SK-N-SH treated with all-trans-retinoic acid at 6 μM for 48 hours (cell line): ENCODE measurements around the gene CCDC3.

Experiments
- ARNTL ChIP-seq: fragments of 450-650 bp; formaldehyde crosslinking; IDR thresholded peaks from 2 replicates; pipeline ENCODE4 v1.5.0; 2020; ENCODE audit warnings: low read depth, mild to moderate bottlenecking, moderate library complexity, borderline replicate concordance
- ISL1 ChIP-seq: fragments of 250-450 bp; sonication (Bioruptor Pico); IDR thresholded peaks from 2 replicates; pipeline ENCODE4 v2.1.2; 2022; ENCODE audit warnings: mild to moderate bottlenecking, moderate library complexity
- PPARA ChIP-seq: fragments of 250-450 bp; sonication (Bioruptor Pico); IDR thresholded peaks from 2 replicates; pipeline ENCODE4 v1.5.0; 2020; ENCODE audit warnings: mild to moderate bottlenecking, borderline replicate concordance
- RARB ChIP-seq: fragments of 250-450 bp; sonication (Bioruptor Pico); IDR thresholded peaks from 2 replicates; pipeline ENCODE4 v1.8.0; 2021; ENCODE audit warnings: mild to moderate bottlenecking, moderate library complexity
- TCF4 ChIP-seq: fragments of 250-450 bp; sonication (Bioruptor Pico); IDR thresholded peaks from 2 replicates; pipeline ENCODE4 v1.8.0; 2021; ENCODE audit warnings: mild to moderate bottlenecking, moderate library complexity, borderline replicate concordance
- ZFP3 ChIP-seq: fragments of 250-450 bp; sonication (Bioruptor Pico); IDR thresholded peaks from 2 replicates; pipeline ENCODE4 v1.5.0; 2020; ENCODE audit warnings: mild to moderate bottlenecking, moderate library complexity
- ZNF8 ChIP-seq: fragments of 450-650 bp; formaldehyde crosslinking; IDR thresholded peaks from 2 replicates; pipeline ENCODE4 v1.5.0; 2020; ENCODE audit warnings: mild to moderate bottlenecking, moderate library complexity
- TF ChIP-seq, protein P1 (sequence below): fragments of 250-450 bp; sonication (Bioruptor Pico); IDR thresholded peaks from 2 replicates; pipeline ENCODE4 v1.8.0; 2020; ENCODE audit warnings: mild to moderate bottlenecking, moderate library complexity, borderline replicate concordance
- TF ChIP-seq, protein P2 (sequence below): fragments of 250-450 bp; sonication (Bioruptor Pico); IDR thresholded peaks from 2 replicates; pipeline ENCODE4 v1.5.1; 2021; ENCODE audit warnings: mild to moderate bottlenecking, moderate library complexity

DNA sequence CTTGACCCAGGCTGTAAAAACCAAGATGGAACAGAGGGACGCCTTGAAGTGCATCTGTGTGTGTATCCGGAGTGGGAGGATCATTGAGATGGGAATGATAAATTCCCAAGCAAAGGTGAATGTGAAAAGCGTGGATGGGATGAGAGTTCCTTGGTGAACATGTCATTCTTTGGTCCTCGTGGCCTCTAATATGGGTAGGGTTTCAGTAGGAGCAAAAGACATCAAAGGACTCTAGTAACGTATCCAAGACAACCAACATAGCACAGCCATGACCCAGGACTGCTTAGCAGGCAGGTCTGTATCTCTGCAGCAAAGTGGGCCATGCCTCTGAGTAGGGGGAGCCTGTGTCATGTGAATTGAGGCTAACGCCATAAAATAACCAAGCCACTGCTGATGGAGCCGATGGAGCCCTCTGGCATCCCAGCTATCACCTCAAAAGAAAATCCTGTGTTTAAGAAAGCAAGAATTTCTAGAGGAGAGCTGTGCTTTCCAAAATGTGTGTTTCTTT lies 98.6 kb downstream of the CCDC3 start:
- TF ChIP-seq RARB (CRISPR knock-in tag): no peak
- TF ChIP-seq PPARA (CRISPR knock-in tag): no peak
- TF ChIP-seq, protein P1, sequence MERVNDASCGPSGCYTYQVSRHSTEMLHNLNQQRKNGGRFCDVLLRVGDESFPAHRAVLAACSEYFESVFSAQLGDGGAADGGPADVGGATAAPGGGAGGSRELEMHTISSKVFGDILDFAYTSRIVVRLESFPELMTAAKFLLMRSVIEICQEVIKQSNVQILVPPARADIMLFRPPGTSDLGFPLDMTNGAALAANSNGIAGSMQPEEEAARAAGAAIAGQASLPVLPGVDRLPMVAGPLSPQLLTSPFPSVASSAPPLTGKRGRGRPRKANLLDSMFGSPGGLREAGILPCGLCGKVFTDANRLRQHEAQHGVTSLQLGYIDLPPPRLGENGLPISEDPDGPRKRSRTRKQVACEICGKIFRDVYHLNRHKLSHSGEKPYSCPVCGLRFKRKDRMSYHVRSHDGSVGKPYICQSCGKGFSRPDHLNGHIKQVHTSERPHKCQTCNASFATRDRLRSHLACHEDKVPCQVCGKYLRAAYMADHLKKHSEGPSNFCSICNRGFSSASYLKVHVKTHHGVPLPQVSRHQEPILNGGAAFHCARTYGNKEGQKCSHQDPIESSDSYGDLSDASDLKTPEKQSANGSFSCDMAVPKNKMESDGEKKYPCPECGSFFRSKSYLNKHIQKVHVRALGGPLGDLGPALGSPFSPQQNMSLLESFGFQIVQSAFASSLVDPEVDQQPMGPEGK (CRISPR knock-in tag): no peak
- no peak for TF ChIP-seq ISL1 (CRISPR knock-in tag)
- TF ChIP-seq ZFP3 (CRISPR knock-in tag): no peak
- TF ChIP-seq, protein P2, sequence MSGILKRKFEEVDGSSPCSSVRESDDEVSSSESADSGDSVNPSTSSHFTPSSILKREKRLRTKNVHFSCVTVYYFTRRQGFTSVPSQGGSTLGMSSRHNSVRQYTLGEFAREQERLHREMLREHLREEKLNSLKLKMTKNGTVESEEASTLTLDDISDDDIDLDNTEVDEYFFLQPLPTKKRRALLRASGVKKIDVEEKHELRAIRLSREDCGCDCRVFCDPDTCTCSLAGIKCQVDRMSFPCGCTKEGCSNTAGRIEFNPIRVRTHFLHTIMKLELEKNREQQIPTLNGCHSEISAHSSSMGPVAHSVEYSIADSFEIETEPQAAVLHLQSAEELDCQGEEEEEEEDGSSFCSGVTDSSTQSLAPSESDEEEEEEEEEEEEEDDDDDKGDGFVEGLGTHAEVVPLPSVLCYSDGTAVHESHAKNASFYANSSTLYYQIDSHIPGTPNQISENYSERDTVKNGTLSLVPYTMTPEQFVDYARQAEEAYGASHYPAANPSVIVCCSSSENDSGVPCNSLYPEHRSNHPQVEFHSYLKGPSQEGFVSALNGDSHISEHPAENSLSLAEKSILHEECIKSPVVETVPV (CRISPR knock-in tag): no peak
- no peak for TF ChIP-seq ZNF8 (CRISPR knock-in tag)
- TF ChIP-seq ARNTL (CRISPR knock-in tag): no peak
- TF ChIP-seq TCF4 (CRISPR knock-in tag): no peak
